Spleen (tissue), 11 donors: Measurements from ENCODE around the gene AZU1. TPM values are rescaled to one million over a fixed set of nuclear protein-coding genes. Genes with fewer than 3 reads are reported as not detected.
"Not testable (repeated sequence)": the region's sequence is repeated elsewhere in the genome, so short reads cannot be mapped to it uniquely, and the experiment has no call there.

Source experiments
- DNase-seq: peaks from one replicate; pipeline ENCODE4 v3.0.0-alpha.2; 2020
- H3K27ac ChIP-seq, 8 donors: fragments of 200-600 bp; sonication (generic) in 7 of 8; 1 replicate in 4 of 8; 2 replicates in 4 of 8; pipeline versions ENCODE4 v1.5.0 to v1.8.0; 2016 to 2021; ENCODE audit warnings: inconsistent platforms in 4 of 8, mild to moderate bottlenecking in 4 of 8, moderate library complexity in 1 of 8
- H3K27me3 ChIP-seq, 7 donors: fragments of 200-600 bp; sonication (generic) in 6 of 7; replicated peaks in 1 of 7; 1 replicate in 4 of 7; 2 replicates in 3 of 7; pipeline versions ENCODE4 v1.5.0 to v1.8.0; 2016 to 2021; ENCODE audit warnings: inconsistent platforms in 3 of 7, mild to moderate bottlenecking in 1 of 7
- H3K36me3 ChIP-seq, 6 donors: fragments of 200-600 bp; sonication (generic) in 5 of 6; 1 replicate in 4 of 6; 2 replicates in 2 of 6; pipeline versions ENCODE4 v1.5.0 to v1.8.0; 2016 to 2021; ENCODE audit warnings: inconsistent platforms in 2 of 6
- H3K4me1 ChIP-seq, 6 donors: fragments of 200-600 bp; sonication (generic) in 5 of 6; 1 replicate in 3 of 6; 2 replicates in 3 of 6; pipeline versions ENCODE4 v1.5.0 to v1.8.0; 2016 to 2021; ENCODE audit warnings: inconsistent platforms in 3 of 6
- H3K4me3 ChIP-seq, 8 donors: fragments of 200-600 bp; sonication (generic) in 7 of 8; 1 replicate in 4 of 8; 2 replicates in 4 of 8; pipeline versions ENCODE4 v1.5.0 to v1.8.0; 2016 to 2021; ENCODE audit warnings: inconsistent platforms in 4 of 8, mild to moderate bottlenecking in 4 of 8, moderate library complexity in 2 of 8
- H3K9me3 ChIP-seq, 8 donors: fragments of 200-600 bp; sonication (generic) in 7 of 8; 1 replicate in 4 of 8; 2 replicates in 4 of 8; pipeline versions ENCODE4 v1.5.0 to v1.8.0; 2016 to 2021; ENCODE audit warnings: inconsistent platforms in 4 of 8
- CTCF ChIP-seq, 11 experiments: fragments of 200-600 bp in 7 of 11; fragments of 450-650 bp in 4 of 11; sonication (generic) in 4 of 11; IDR thresholded peaks in 8 of 11; conservative IDR thresholded peaks in 3 of 11; 1 replicate in 7 of 11; 2 replicates in 4 of 11; pipeline versions ENCODE4 v1.4.0 to v1.8.0; 2016 to 2021; ENCODE audit warnings: antibody characterized with exemption in 11 of 11, inconsistent platforms in 4 of 11, mild to moderate bottlenecking in 1 of 11
- POLR2A ChIP-seq, 3 donors: fragments of 450-650 bp; IDR thresholded peaks; one replicate each; pipeline ENCODE4 v1.5.1; 2017; ENCODE audit warnings: antibody characterized with exemption in 3 of 3, mild to moderate bottlenecking in 1 of 3
- POLR2AphosphoS5 ChIP-seq, 3 donors: sonication (generic); formaldehyde crosslinking; IDR thresholded peaks; one replicate each; pipeline ENCODE4 v1.5.1; 2017; ENCODE audit warnings: antibody characterized with exemption in 3 of 3
- WGBS, 5 donors: extraction: QIAGEN DNeasy Blood & Tissue Kit in 3 of 5; methylation state at CpG; one replicate each; pipeline versions ENCODE4 v1.1.5 to v1.1.7; 2013 to 2018; 5-methylcytosine and 5-hydroxymethylcytosine counted together
- intact Hi-C: fragments of 100-400 bp; cut with DNase I; formaldehyde crosslinking; loops from one replicate; pipeline ENCODE4 v1.15.0; 2023; ENCODE audit warnings: low total_unique reads
- microRNA-seq, 3 donors: library from miRNA; unstranded; fragments of <30 nt; microRNA quantifications; one replicate each; pipeline versions ENCODE4 to v1.1.0, GENCODE V29; 2019 to 2020
- polyA plus RNA-seq, 3 donors: library from polyadenylated mRNA; stranded (reverse); fragments of 200-250 nt; gene quantifications; one replicate each; pipeline ENCODE4 v1.2.1, GENCODE V29; 2013
- small RNA-seq, 4 donors: library from RNA; depleted of rRNA; stranded (forward); fragments of <200 nt; gene quantifications; one replicate each; pipeline ENCODE3, GENCODE V24; 2016
- total RNA-seq, 7 donors: library from RNA; depleted of rRNA in 3 of 7; stranded (reverse); fragments of >200 nt in 3 of 7; fragmentation: NEBNext Ultra II Directional in 4 of 7; extraction: Animal tissue kit (Norgen Biotek cat#: 25700) in 4 of 7; gene quantifications; one replicate each; pipeline versions ENCODE4 v1.1.0 to v1.2.1, GENCODE V29; 2016 to 2021
- donor health status: healthy with polysubstance abuse.
- donor health status: DM: no; HTN: no; CAD: no; lungs with moderate emphysema.
- donor health status: DM: no; HTN: no; CAD: no.
- donor health status: Bipolar disorder and iron deficiency.
- donor health status: healthy.
- donor health status: DM: no; HTN: no; CAD: no.
- donor health status: DM: yes; HTN: yes; CAD: no.

The AZU1 gene
- total and polyA plus RNA-seq, 10 donors = 1.7 to 69.7 (median 7.2) TPM

GRCh38 chr19:876780-877314, 49.2 kb downstream of the AZU1 start:
- no peak overlapping the region for H3K4me3 ChIP-seq
- intact Hi-C loops = no loop called here
- H3K27ac ChIP-seq = no peak overlapping the region
- H3K36me3 ChIP-seq = peaks cover 0 to 83% (median 48%) of the 10 kb centered on the region in 6 donors
- DNase-seq = no peak
- peaks cover 4 to 16% (median 9%) of the 10 kb centered on the region in 6 donors for H3K4me1 ChIP-seq
- WGBS, 5 donors = 80 to 92% (median 90%) methylated on average over 15 to 29 of the region's 29 CpGs
- H3K27me3 ChIP-seq = no peaks in the 10 kb centered on the region
- TF ChIP-seq POLR2AphosphoS5 (IDR thresholded peaks at IDR 0.05) (peak in 1 of 3 donors; percentile 44), POLR2A (IDR thresholded peaks at IDR 0.05) (no peak), CTCF (IDR thresholded peaks at IDR 0.05 in 8 of 11, conservative IDR thresholded peaks at IDR 0.05 in 3 of 11) (no peak)
- no peaks in the 10 kb centered on the region for H3K9me3 ChIP-seq

- H3K27ac ChIP-seq, DNase-seq, H3K9me3 ChIP-seq, intact Hi-C loops, H3K4me1 ChIP-seq, H3K4me3 ChIP-seq, H3K27me3 ChIP-seq: not testable (repeated sequence)
- WGBS, 5 donors = 88 to 94% (median 91%) methylated on average over 11 to 23 of the region's 23 CpGs
- H3K36me3 ChIP-seq = peaks cover 0 to 90% (median 60%) of the 10 kb centered on the region in 6 donors
These were observed 50.5 kb downstream of the AZU1 start for GRCh38 chr19:877992-878660.

DNA sequence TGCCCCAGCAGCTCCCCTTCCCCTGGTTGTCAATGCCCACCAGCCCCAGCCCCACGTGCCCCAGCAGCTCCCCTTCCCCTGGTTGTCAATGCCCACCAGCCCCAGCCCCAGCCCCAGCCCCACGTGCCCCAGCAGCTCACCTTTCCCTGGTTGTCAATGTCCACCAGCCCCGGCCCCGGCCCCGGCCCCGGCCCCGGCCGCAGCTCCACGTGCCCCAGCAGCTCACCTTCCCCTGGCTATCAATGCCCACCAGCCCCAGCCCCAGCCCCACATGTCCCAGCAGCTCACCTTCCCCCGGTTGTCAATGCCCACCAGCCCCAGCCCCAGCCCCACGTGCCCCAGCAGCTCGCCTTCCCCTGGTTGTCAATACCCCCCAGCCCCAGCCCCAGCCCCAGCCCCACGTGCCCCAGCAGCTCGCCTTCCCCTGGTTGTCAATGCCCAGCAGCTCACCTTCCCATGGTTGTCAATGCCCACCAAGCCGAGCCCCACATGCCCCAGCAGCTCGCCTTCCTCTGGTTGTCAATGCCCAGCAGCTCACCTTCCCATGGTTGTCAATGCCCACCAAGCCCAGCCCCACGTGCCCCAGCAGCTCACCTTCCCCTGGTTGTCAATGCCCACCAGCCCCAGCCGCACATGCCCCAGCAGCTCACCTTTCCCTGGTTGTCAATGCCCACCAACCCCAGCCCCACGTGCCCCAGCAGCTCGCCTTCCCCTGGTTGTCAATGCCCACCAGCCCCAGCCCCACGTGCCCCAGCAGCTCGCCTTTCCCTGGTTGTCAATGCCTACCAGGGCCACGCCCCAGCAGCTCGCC, 51.3 kb downstream of the AZU1 start:
- intact Hi-C loops, H3K27ac ChIP-seq, DNase-seq: not testable (repeated sequence)

GRCh38 chr19:879711-880438, 52.2 kb downstream of the AZU1 start:
- 89 to 95% (median 90%) methylated on average over 23 to 37 of the region's 37 CpGs for WGBS, 5 donors
- no peak for DNase-seq
- no peak overlapping the region for H3K4me3 ChIP-seq
- H3K4me1 ChIP-seq = no peaks in the 10 kb centered on the region
- H3K36me3 ChIP-seq = peaks cover 0 to 90% (median 66%) of the 10 kb centered on the region in 6 donors
- intact Hi-C loops = no loop called here
- peak in 1 of 3 donors; percentile 48 for TF ChIP-seq POLR2AphosphoS5 (IDR thresholded peaks at IDR 0.05)
- TF ChIP-seq CTCF (IDR thresholded peaks at IDR 0.05 in 8 of 11, conservative IDR thresholded peaks at IDR 0.05 in 3 of 11) = no peak
- no peaks in the 10 kb centered on the region for H3K27me3 ChIP-seq
- H3K9me3 ChIP-seq = no peaks in the 10 kb centered on the region
- no peak overlapping the region for H3K27ac ChIP-seq

More for the DNA sequence above, 51.3 kb downstream of the AZU1 start:
- H3K4me3 ChIP-seq, H3K9me3 ChIP-seq, H3K4me1 ChIP-seq, H3K27me3 ChIP-seq: not testable (repeated sequence)
- H3K36me3 ChIP-seq = peaks cover 0 to 90% (median 62%) of the 10 kb centered on the region in 6 donors
- WGBS, 5 donors = 86 to 93% (median 91%) methylated on average over 16 to 24 of the region's 24 CpGs

Small RNA genes lying within 50 kb of the gene (microRNA-seq; reads per million reads assigned to microRNA genes)
- gene MIR3187 = 5.8 to 8.1 (median 7.3) reads per million in 3 donors
- gene MIR4745 = 0.85 to 2.9 (median 2.8) reads per million in 3 donors

Small RNA genes lying within 50 kb of the gene (small RNA-seq; reads per million reads assigned to genes)
- 0 reads per million in 4 donors for gene MIR3187

Other genes starting within 250 kb of the AZU1 start
- gene HCN2, start 238.0 kb upstream of the AZU1 start, total RNA-seq = 1 to 10 TPM in 1 of 7 donors, under 1 TPM in 4, not detected in 2; 0.19 to 1.1 (median 0.54) TPM
- gene HCN2, start 238.0 kb upstream of the AZU1 start, polyA plus RNA-seq = under 1 TPM; 0.09 to 0.19 (median 0.11) TPM
- 10 to 100 TPM; 28.6 to 55.6 (median 49.7) TPM for gene POLRMT, start 194.3 kb upstream of the AZU1 start, total RNA-seq
- gene POLRMT, start 194.3 kb upstream of the AZU1 start, polyA plus RNA-seq = 100 to 1,000 TPM in 2 of 3 donors, 10 to 100 TPM in 1; 67.8 to 105 (median 102) TPM
- under 1 TPM in 2 of 7 donors, not detected in 5; 0.27 to 0.61 TPM for gene FGF22, start 188.0 kb upstream of the AZU1 start, total RNA-seq
- under 1 TPM in 2 of 3 donors, not detected in 1; 0.10 to 0.20 TPM for gene FGF22, start 188.0 kb upstream of the AZU1 start, polyA plus RNA-seq
- gene RNF126, start 164.6 kb upstream of the AZU1 start, total RNA-seq = 10 to 100 TPM; 49.2 to 95.1 (median 57.7) TPM
- 10 to 100 TPM; 38.1 to 55.3 (median 45.0) TPM for gene RNF126, start 164.6 kb upstream of the AZU1 start, polyA plus RNA-seq
- 10 to 100 TPM; 11.5 to 43.4 (median 16.6) TPM for gene FSTL3, start 151.4 kb upstream of the AZU1 start, total RNA-seq
- gene FSTL3, start 151.4 kb upstream of the AZU1 start, polyA plus RNA-seq = 10 to 100 TPM in 2 of 3 donors, 1 to 10 TPM in 1; 5.6 to 31.2 (median 10.9) TPM
- 1 to 10 TPM in 2 of 7 donors, under 1 TPM in 3, not detected in 2; 0.46 to 2.5 (median 0.60) TPM for gene PRSS57, start 132.4 kb upstream of the AZU1 start, total RNA-seq
- gene PRSS57, start 132.4 kb upstream of the AZU1 start, polyA plus RNA-seq = under 1 TPM; 0.24 to 0.70 (median 0.27) TPM
- 10 to 100 TPM; 19.9 to 80.1 (median 30.0) TPM for gene PALM, start 118.9 kb upstream of the AZU1 start, total RNA-seq
- gene PALM, start 118.9 kb upstream of the AZU1 start, polyA plus RNA-seq = 10 to 100 TPM in 1 of 3 donors, 1 to 10 TPM in 2; 6.0 to 24.1 (median 7.0) TPM
- gene MISP, start 76.7 kb upstream of the AZU1 start, total RNA-seq = not detected
- gene MISP, start 76.7 kb upstream of the AZU1 start, polyA plus RNA-seq = under 1 TPM in 1 of 3 donors, not detected in 2; 0.13 TPM
- 100 to 1,000 TPM; 147 to 305 (median 247) TPM for gene PTBP1, start 30.4 kb upstream of the AZU1 start, total RNA-seq
- 100 to 1,000 TPM in 1 of 3 donors, 10 to 100 TPM in 2; 89.9 to 130 (median 98.6) TPM for gene PTBP1, start 30.4 kb upstream of the AZU1 start, polyA plus RNA-seq
- gene PLPPR3, start 5.9 kb upstream of the AZU1 start, total RNA-seq = under 1 TPM in 5 of 7 donors, not detected in 2; 0.27 to 0.79 (median 0.43) TPM
- gene PLPPR3, start 5.9 kb upstream of the AZU1 start, polyA plus RNA-seq = under 1 TPM in 1 of 3 donors, not detected in 2; 0.03 TPM
- 100 to 1,000 TPM in 1 of 7 donors, 10 to 100 TPM in 3, 1 to 10 TPM in 3; 2.8 to 168 (median 11.7) TPM for gene PRTN3, start 13.2 kb downstream of the AZU1 start, total RNA-seq
- 1 to 10 TPM in 2 of 3 donors, under 1 TPM in 1; 0.89 to 3.3 (median 1.3) TPM for gene PRTN3, start 13.2 kb downstream of the AZU1 start, polyA plus RNA-seq
- 100 to 1,000 TPM in 1 of 7 donors, 10 to 100 TPM in 4, 1 to 10 TPM in 2; 3.9 to 137 (median 17.0) TPM for gene ELANE, start 24.5 kb downstream of the AZU1 start, total RNA-seq
- 1 to 10 TPM; 2.8 to 6.7 (median 5.4) TPM for gene ELANE, start 24.5 kb downstream of the AZU1 start, polyA plus RNA-seq
- 10 to 100 TPM; 11.3 to 59.5 (median 26.2) TPM for gene CFD, start 31.8 kb downstream of the AZU1 start, total RNA-seq
- 10 to 100 TPM in 2 of 3 donors, 1 to 10 TPM in 1; 6.6 to 25.3 (median 18.4) TPM for gene CFD, start 31.8 kb downstream of the AZU1 start, polyA plus RNA-seq
- 10 to 100 TPM; 37.0 to 60.7 (median 52.7) TPM for gene MED16, start 65.3 kb downstream of the AZU1 start, total RNA-seq
- 10 to 100 TPM; 43.2 to 82.1 (median 77.6) TPM for gene MED16, start 65.3 kb downstream of the AZU1 start, polyA plus RNA-seq
- gene RNU6-9, start 65.6 kb downstream of the AZU1 start, total RNA-seq = not detected
- not detected for gene RNU6-9, start 65.6 kb downstream of the AZU1 start, polyA plus RNA-seq
- 100 to 1,000 TPM in 3 of 7 donors, 10 to 100 TPM in 4; 41.0 to 175 (median 90.9) TPM for gene R3HDM4, start 85.4 kb downstream of the AZU1 start, total RNA-seq
- 10 to 100 TPM; 74.6 to 99.7 (median 87.4) TPM for gene R3HDM4, start 85.4 kb downstream of the AZU1 start, polyA plus RNA-seq
- gene KISS1R, start 89.5 kb downstream of the AZU1 start, total RNA-seq = under 1 TPM in 5 of 7 donors, not detected in 2; 0.30 to 0.50 (median 0.37) TPM
- under 1 TPM; 0.22 to 0.42 (median 0.27) TPM for gene KISS1R, start 89.5 kb downstream of the AZU1 start, polyA plus RNA-seq
- 10 to 100 TPM; 14.9 to 42.5 (median 22.6) TPM for gene ARID3A, start 98.2 kb downstream of the AZU1 start, total RNA-seq
- 10 to 100 TPM in 1 of 3 donors, 1 to 10 TPM in 2; 2.5 to 10.3 (median 3.2) TPM for gene ARID3A, start 98.2 kb downstream of the AZU1 start, polyA plus RNA-seq
- 10 to 100 TPM; 17.8 to 63.4 (median 28.2) TPM for gene WDR18, start 156.5 kb downstream of the AZU1 start, total RNA-seq
- 10 to 100 TPM; 57.6 to 96.0 (median 85.9) TPM for gene WDR18, start 156.5 kb downstream of the AZU1 start, polyA plus RNA-seq
- under 1 TPM in 2 of 7 donors, not detected in 5; 0.07 to 0.11 TPM for gene GRIN3B, start 172.6 kb downstream of the AZU1 start, total RNA-seq
- not detected for gene GRIN3B, start 172.6 kb downstream of the AZU1 start, polyA plus RNA-seq
- gene TMEM259, start 193.3 kb downstream of the AZU1 start, total RNA-seq = 100 to 1,000 TPM; 187 to 275 (median 240) TPM
- 100 to 1,000 TPM; 172 to 560 (median 460) TPM for gene TMEM259, start 193.3 kb downstream of the AZU1 start, polyA plus RNA-seq
- not detected for gene RNU6-2, start 193.7 kb downstream of the AZU1 start, total RNA-seq
- not detected for gene RNU6-2, start 193.7 kb downstream of the AZU1 start, polyA plus RNA-seq
- gene CNN2, start 198.8 kb downstream of the AZU1 start, total RNA-seq = 100 to 1,000 TPM; 102 to 296 (median 233) TPM
- 100 to 1,000 TPM; 126 to 147 (median 140) TPM for gene CNN2, start 198.8 kb downstream of the AZU1 start, polyA plus RNA-seq
- gene ABCA7, start 212.3 kb downstream of the AZU1 start, total RNA-seq = 100 to 1,000 TPM in 3 of 7 donors, 10 to 100 TPM in 4; 64.6 to 162 (median 94.7) TPM
- 100 to 1,000 TPM in 2 of 3 donors, 10 to 100 TPM in 1; 67.5 to 197 (median 152) TPM for gene ABCA7, start 212.3 kb downstream of the AZU1 start, polyA plus RNA-seq
- 100 to 1,000 TPM; 161 to 258 (median 237) TPM for gene ARHGAP45, start 239.3 kb downstream of the AZU1 start, total RNA-seq
- gene ARHGAP45, start 239.3 kb downstream of the AZU1 start, polyA plus RNA-seq = 100 to 1,000 TPM; 205 to 356 (median 329) TPM